SKM-1 treated with dmso at 0.1 percent for 144 hours (cell line): Measurements from ENCODE around the gene GEMIN7.

ENCODE experiments used
- DNase-seq: peaks from one replicate; lab custom pipeline; 2025; ENCODE audit not compliant: unreplicated experiment; lab: John Stamatoyannopoulos, UW

Gene GEMIN7

GRCh38 chr19:45079063-45079910 lies at the start of gene GEMIN7:
Gene GEMIN7, plus strand, starts transcription at chr19:45079260. Its CDS starts 10,855 bp downstream, at chr19:45090115.
- peak; percentile 9 for DNase-seq

- DNase-seq: no peak
Measured at GRCh38 chr19:45030825-45031224, 48.2 kb upstream of the GEMIN7 start.

- DNase-seq: no peak
Measured at GRCh38 chr19:45032421-45032820, 46.6 kb upstream of the GEMIN7 start.

- DNase-seq: no peak
Measured at GRCh38 chr19:45035755-45036154, 43.3 kb upstream of the GEMIN7 start.

- DNase-seq: no peak
Measured at GRCh38 chr19:45037393-45038169, 41.5 kb upstream of the GEMIN7 start.

GRCh38 chr19:45038931-45039893 lies 39.8 kb upstream of the GEMIN7 start, which contains the start of gene CLASRP:
Gene CLASRP, plus strand, starts transcription at chr19:45039045. Its CDS starts 1,168 bp downstream, at chr19:45040213.
- DNase-seq: peak; percentile 45

- DNase-seq: no peak
Measured at GRCh38 chr19:45040059-45040771, 38.8 kb upstream of the GEMIN7 start.

- DNase-seq: no peak
Measured at GRCh38 chr19:45041125-45041524, 37.9 kb upstream of the GEMIN7 start.

- no peak for DNase-seq
Measured at GRCh38 chr19:45045671-45046353, 33.2 kb upstream of the GEMIN7 start.

GRCh38 chr19:45046355-45046754 lies 32.7 kb upstream of the GEMIN7 start:
- no peak for DNase-seq

- peak; percentile 20 for DNase-seq
Measured at GRCh38 chr19:45047188-45047797, 31.8 kb upstream of the GEMIN7 start.

GRCh38 chr19:45049073-45049736 lies 29.9 kb upstream of the GEMIN7 start:
- no peak for DNase-seq

GRCh38 chr19:45050036-45050435 lies 29.0 kb upstream of the GEMIN7 start:
- no peak for DNase-seq

- no peak for DNase-seq
Measured at GRCh38 chr19:45051929-45052579, 27.0 kb upstream of the GEMIN7 start.

GRCh38 chr19:45056831-45057230 lies 22.2 kb upstream of the GEMIN7 start:
- no peak for DNase-seq

- no peak for DNase-seq
Measured at GRCh38 chr19:45057444-45057843, 21.6 kb upstream of the GEMIN7 start.

- no peak for DNase-seq
Measured at GRCh38 chr19:45058622-45059159, 20.4 kb upstream of the GEMIN7 start.
